DMS53 treated with DMSO at 0.1 percent for 48 hours (cell line): ENCODE results near the gene NCLN.

Source experiments
- DNase-seq: peaks from one replicate; lab custom pipeline; 2025; ENCODE audit not compliant: unreplicated experiment; lab: John Stamatoyannopoulos, UW

Gene NCLN, protein sequence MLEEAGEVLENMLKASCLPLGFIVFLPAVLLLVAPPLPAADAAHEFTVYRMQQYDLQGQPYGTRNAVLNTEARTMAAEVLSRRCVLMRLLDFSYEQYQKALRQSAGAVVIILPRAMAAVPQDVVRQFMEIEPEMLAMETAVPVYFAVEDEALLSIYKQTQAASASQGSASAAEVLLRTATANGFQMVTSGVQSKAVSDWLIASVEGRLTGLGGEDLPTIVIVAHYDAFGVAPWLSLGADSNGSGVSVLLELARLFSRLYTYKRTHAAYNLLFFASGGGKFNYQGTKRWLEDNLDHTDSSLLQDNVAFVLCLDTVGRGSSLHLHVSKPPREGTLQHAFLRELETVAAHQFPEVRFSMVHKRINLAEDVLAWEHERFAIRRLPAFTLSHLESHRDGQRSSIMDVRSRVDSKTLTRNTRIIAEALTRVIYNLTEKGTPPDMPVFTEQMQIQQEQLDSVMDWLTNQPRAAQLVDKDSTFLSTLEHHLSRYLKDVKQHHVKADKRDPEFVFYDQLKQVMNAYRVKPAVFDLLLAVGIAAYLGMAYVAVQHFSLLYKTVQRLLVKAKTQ

GRCh38 chr19:3185461-3186159 lies at the start of gene NCLN:
TSS of gene NCLN (plus strand) at chr19:3185930. CDS start at chr19:3186031, 101 bp downstream.
- DNase-seq: peak; percentile 86

- DNase-seq: no peak
These were observed 49.6 kb upstream of the NCLN start, which contains the start of gene GNA15 for GRCh38 chr19:3135961-3136683. TSS of gene GNA15 (plus strand) at chr19:3136033. CDS start at chr19:3136451, 418 bp downstream.

- DNase-seq: no peak
These were observed 49.1 kb upstream of the NCLN start for GRCh38 chr19:3136684-3137055.

GRCh38 chr19:3137119-3137518 lies 48.6 kb upstream of the NCLN start:
- DNase-seq: no peak

DNA sequence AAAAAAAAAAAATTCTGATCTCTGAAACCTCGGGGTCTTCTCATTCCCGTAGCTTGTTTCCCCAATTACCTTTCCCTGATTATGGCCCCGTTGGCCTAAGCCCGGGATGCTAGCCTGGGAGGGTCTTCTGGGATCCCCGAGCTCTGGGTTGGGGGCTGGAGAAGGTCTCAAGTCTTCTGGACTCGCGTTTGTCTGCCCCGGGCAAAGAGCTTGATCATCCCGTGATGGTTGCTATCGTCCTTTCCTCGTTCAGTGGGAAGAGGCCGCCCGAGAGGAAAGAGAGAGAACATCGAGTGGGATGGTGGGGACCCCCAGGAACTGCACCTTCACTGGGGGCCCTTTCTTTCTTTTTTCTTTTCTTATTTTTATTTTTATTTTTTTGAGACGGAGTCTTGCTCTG lies 47.5 kb upstream of the NCLN start:
- no peak for DNase-seq

- DNase-seq: no peak
These were observed 45.1 kb upstream of the NCLN start for GRCh38 chr19:3140667-3141038.

DNA sequence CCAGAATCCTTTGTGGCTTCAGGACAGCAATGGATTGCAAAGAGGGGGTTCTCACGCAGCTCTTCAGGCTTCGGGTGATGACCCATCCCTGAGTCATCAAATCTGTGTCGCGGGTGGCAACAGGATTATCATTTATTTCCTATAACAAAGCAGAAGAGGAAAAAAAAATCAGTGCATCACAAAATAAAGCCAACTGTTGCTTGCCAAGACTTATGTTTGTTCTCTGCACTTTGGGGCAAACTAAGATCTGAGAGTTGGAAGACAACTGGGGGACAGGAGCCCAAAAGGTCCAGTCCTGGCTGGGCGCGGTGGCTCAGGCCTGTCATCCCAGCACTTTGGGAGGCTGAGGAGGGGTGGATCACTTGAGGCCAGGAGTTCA lies 43.4 kb upstream of the NCLN start:
- no peak for DNase-seq

- DNase-seq: no peak
These were observed 42.9 kb upstream of the NCLN start for GRCh38 chr19:3142781-3143337.

- no peak for DNase-seq
These were observed 39.6 kb upstream of the NCLN start for GRCh38 chr19:3145909-3146676.

- DNase-seq: no peak
These were observed 39.0 kb upstream of the NCLN start for GRCh38 chr19:3146677-3147100.

DNA sequence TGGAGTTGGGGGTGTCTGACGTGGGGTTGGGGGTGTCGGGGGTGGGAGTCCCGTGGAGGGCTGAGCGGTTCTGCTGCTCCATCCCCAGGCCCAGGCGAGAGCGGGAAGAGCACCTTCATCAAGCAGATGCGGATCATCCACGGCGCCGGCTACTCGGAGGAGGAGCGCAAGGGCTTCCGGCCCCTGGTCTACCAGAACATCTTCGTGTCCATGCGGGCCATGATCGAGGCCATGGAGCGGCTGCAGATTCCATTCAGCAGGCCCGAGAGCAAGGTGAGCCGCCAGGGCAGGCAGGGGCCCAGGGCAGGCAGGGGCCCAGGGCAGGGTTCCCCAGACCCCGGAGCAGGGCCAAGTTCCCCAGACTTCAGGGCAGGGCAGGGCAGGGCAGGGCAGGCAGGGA lies 37.2 kb upstream of the NCLN start:
- DNase-seq: no peak

DNA sequence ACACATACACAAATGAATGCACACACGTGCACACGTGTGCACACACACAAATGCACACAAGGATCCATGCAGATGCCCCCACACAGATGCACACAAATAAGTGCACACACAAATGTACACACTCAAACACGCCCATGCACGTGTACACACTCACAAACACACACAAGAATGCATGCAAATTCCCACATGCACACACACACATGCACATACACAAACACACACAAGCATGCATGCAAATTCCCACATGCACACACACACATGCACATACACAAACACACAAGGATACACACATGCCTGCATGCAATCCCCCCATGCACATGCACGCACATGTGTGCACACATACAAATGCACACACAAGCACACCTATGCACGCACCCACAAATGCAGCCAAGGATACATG lies 36.6 kb upstream of the NCLN start:
- no peak for DNase-seq

DNA sequence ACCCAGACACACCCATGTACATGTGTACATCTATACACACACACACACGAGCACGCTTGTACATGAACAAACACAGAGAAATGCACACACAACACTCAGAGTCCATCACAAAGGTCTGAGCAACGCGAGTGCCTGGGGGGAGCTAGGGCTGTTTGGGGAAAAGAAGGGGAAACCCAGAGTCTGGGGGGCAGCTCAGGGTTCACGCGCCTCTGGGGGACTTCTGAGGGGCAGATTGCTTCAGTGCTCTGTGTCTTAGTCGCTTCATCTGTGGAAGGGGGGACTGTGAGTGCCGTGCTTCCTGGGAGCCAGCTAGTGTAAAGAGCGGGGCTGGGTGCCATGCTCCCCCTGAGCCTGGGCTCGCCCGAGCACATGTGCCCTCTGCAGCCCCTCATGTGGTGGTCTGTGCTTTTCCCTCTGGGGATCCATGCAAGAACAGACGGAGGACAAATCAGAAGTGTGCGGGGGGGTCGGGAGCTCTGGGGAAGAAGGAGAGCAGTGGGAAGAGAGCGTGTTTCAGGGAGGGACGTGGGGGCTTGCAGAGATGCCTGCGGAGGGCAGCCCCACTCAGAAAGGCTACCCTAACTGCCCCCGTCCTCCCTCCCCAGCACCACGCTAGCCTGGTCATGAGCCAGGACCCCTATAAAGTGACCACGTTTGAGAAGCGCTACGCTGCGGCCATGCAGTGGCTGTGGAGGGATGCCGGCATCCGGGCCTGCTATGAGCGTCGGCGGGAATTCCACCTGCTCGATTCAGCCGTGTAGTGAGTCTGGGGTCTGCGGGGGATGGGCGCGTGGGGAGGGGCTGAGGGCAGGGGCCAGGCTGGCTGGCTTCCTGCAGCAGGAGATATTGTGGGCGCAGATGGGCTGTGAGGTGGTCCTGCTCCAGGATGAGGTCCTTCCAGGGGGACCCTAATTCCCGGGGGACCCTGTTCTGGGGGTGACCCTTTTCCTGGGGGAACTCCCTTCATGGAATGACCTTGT lies 35.9 kb upstream of the NCLN start:
- no peak for DNase-seq

GRCh38 chr19:3150739-3151329 lies 34.9 kb upstream of the NCLN start:
- no peak for DNase-seq

GRCh38 chr19:3151563-3152418 lies 33.9 kb upstream of the NCLN start:
- DNase-seq: no peak

DNA sequence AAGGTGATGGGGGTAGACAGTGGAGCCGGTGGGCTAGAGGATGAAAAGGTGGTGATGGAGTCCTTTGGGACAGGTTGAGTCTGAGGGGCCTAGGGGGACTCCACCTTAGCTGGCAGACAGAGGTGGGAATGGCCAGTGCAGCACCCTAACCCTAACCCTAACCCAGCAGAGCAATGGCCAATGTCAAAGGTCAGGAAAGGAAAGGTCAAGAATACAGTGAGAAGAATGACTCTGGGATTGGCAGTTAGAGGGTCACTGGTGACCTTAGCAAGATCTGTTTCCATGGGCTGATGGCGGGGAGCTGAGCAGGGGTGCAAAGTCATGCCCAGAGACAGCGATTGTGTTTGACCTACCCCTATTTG lies 33.3 kb upstream of the NCLN start:
- no peak for DNase-seq

DNA sequence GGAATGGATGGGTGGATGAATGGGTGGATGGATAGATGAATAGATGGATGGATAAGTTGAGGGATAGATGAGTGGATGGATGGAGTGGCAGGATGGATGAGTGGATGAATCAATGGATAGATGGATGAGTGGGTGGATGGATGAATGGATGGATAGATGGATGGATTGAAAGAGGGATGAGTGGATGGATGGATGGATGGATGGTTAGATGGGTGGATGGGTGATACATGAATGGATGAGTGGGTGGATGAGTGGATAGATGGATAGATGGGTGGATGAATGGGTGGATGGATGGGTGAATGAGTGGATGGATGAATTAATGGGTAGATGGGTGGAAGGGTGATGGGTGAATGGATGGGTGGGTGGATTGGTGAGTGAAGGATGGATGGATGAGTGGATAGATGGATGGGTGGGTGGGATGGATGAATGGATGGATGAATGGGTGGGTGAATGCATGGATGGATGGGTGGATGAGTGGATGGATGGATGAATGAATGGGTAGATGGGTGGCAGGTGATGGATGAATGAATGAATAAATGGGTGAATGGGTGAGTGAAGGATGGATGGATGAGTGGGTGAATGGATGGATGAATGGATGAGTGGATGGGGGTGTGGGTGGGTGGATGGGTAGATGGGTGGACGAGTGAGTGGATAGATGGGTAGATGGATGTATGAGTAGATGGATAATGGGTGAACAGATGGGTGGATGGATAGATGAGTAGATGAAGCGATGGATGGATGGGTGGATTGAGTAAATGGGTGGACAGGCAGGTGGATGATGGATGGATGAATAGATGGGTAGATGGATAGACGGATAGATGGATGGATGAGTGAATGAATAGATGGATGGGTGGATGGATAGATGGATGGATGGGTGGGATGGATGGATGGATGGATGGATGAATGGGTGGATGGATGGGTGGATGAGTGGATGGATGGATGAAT lies 32.2 kb upstream of the NCLN start:
- no peak for DNase-seq
